HG02840 (cell line): ENCODE data around the gene FAM124A.

ENCODE experiments used
- ATAC-seq: cut with Tn5 transposase; IDR thresholded peaks from one replicate; pipeline ENCODE4 v1.9.1; 2021; ENCODE audit warnings: mild to moderate bottlenecking, moderate library complexity, moderate number of reproducible peaks; ENCODE audit not compliant: unreplicated experiment, low FRiP score

FAM124A gene

DNA sequence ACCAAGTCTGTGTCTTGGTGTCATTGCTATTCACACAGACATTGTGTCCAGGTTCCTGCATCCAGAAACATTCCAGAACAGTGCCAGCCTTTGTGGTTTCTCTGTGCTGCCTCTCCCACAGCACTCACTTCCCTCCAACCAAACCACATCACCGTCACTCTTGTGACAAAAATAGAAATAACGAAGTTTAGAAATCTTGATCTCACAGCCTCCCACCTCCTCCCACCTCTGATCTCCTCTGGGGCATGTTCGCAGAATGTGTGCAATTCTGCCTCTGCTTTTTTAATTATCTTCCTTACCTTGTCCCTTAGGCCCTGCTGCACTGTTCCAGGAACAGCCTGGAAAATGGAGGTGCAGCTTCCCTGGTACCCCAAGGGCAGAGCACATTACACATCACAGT lies 108.6 kb downstream of the FAM124A start:
- ATAC-seq, result no peak

DNA sequence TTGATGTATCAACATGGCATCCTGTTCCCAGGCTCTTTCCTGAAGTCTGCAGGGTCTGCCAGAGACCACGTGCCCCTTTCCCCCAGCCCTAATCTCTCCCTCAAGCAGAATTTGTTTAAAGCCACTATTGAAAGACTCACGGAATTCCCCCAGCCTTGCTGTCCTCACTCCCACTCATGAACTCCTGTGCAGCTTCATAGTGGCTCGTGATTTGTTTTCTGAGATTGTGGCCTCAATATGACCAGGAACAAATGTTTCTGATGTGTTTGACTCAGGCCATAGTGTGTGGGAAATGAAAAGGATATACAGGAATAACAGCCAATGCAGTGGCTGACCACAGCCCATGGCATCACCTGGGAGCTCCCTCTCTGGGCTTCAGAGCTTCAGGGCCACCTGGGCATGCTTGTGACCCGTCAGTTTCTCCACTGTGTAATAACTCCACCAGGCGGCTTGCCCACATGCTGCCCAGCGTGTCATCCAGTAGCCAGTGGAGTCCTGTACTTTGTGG lies 109.2 kb downstream of the FAM124A start:
- no peak for ATAC-seq

DNA sequence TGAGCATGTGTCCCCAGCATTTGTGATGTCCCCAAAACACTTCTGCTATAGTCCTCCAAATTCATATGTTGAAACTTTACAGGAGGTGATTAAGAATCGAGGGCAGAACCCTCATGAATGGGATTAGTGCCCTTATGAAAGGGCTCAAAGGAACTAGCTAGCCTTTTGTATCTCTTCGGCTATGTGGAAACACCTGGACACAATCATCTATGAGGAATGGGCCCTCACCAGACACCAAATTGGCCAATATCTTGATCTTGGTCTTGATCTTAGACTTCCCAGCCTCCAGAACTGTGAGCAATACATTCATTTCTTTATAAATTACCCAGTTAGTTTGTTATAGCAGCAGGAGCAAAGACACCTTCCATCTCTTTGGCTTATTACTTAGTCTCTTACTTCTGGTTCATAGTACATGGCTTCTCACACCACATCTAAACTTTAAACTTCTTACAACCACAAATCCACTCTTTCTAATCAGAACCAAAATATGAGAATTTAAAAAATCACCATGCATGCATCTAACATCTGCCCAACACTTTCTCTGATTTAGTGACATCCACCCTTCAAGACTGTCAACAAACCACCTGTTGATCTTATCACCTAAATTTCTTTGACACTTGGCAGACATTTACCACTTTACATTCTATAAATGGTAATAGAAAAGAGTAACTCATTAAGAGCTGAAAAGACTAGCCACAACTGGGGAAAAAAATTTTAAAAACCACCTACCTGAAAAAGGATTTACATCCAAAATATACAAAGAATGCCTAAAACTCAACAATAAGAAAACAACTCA lies 110.6 kb downstream of the FAM124A start:
- no peak for ATAC-seq

DNA sequence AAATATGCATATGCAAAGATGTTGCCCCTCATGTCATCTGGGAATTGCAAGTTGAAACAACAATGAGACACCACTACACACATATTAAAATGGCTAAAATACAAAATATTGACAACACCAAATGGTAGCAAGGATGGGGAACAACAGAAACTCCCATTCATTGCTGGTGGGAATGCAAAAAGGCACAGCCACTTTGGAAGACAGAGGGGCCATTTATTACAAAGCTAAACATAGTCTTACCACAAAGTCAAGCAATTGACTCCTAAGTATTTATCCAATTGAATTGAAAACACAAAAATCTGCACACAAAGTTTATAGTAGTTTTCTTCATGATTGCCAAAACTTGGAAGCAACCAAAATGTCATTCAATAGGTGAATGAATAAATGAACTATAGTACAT lies 111.2 kb downstream of the FAM124A start:
- ATAC-seq, result no peak

DNA sequence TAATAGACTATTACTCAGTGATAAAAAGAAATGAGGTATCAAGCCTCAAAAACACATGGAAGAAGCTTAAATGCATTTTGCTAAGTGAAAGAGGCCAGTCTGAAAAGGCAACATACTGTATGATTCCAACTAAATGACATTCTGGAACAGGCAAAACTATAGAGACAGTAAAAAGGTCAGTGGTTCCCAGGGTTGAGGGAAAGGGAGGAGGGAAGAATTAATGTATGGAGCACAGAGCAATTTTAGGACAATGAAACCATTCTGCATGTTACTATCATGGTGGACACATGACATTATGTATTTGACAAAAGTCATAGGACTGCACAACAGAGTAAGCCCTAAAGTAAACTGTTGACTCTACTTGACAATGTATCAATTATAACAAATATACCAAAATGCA lies 111.6 kb downstream of the FAM124A start:
- no peak for ATAC-seq
